HG02885 (cell line): ENCODE measurements around the gene COL20A1.

Source experiments
- ATAC-seq: cut with Tn5 transposase; IDR thresholded peaks from one replicate; pipeline ENCODE4 v1.9.1; 2021; ENCODE audit warnings: mild to moderate bottlenecking; ENCODE audit not compliant: unreplicated experiment, poor library complexity

Gene COL20A1

GRCh38 chr20:63260521-63260920 is 32.5 kb upstream of the COL20A1 start:
- ATAC-seq = no peak

- ATAC-seq = no peak
Measured at GRCh38 chr20:63261060-63261794, 31.8 kb upstream of the COL20A1 start.

GRCh38 chr20:63261795-63262528 is 31.0 kb upstream of the COL20A1 start:
- ATAC-seq = no peak

GRCh38 chr20:63262836-63263235 is 30.1 kb upstream of the COL20A1 start:
- no peak for ATAC-seq

GRCh38 chr20:63264000-63264399 is 29.0 kb upstream of the COL20A1 start:
- no peak for ATAC-seq

GRCh38 chr20:63264519-63264918 is 28.5 kb upstream of the COL20A1 start:
- no peak for ATAC-seq

- no peak for ATAC-seq
Measured at GRCh38 chr20:63265891-63266515, 27.0 kb upstream of the COL20A1 start.

- ATAC-seq = no peak
Measured at GRCh38 chr20:63267691-63268090, 25.3 kb upstream of the COL20A1 start.

GRCh38 chr20:63268256-63268655 is 24.7 kb upstream of the COL20A1 start:
- ATAC-seq = no peak

GRCh38 chr20:63268671-63269439 is 24.1 kb upstream of the COL20A1 start:
- ATAC-seq = no peak

GRCh38 chr20:63269724-63270123 is 23.3 kb upstream of the COL20A1 start:
- ATAC-seq = no peak

GRCh38 chr20:63270606-63271325 is 22.2 kb upstream of the COL20A1 start:
- no peak for ATAC-seq

- ATAC-seq = peak; percentile 92
Measured at GRCh38 chr20:63272105-63273058, 20.6 kb upstream of the COL20A1 start, which contains the start of gene ARFGAP1. ARFGAP1 (plus strand) TSS chr20:63272813; CDS start chr20:63275581, 2,768 bp downstream.

- ATAC-seq = no peak
Measured at GRCh38 chr20:63273059-63273579, 19.9 kb upstream of the COL20A1 start.

GRCh38 chr20:63273635-63274380 is 19.2 kb upstream of the COL20A1 start:
- no peak for ATAC-seq

GRCh38 chr20:63274381-63275228 is 18.4 kb upstream of the COL20A1 start:
- no peak for ATAC-seq

- no peak for ATAC-seq
Measured at GRCh38 chr20:63275825-63276224, 17.2 kb upstream of the COL20A1 start.
